HG02840 (cell line): Measurements from ENCODE around the gene POLR3H.

Experiments
- ATAC-seq: cut with Tn5 transposase; IDR thresholded peaks from one replicate; pipeline ENCODE4 v1.9.1; 2021; ENCODE audit warnings: mild to moderate bottlenecking, moderate library complexity, moderate number of reproducible peaks; ENCODE audit not compliant: unreplicated experiment, low FRiP score

Gene POLR3H

GRCh38 chr22:41488596-41489385 lies 55.5 kb downstream of the POLR3H start:
- ATAC-seq, result no peak

- no peak for ATAC-seq
Observed at GRCh38 chr22:41488076-41488475, 56.2 kb downstream of the POLR3H start.

GRCh38 chr22:41487037-41487935 lies 57.0 kb downstream of the POLR3H start:
- ATAC-seq, result no peak

GRCh38 chr22:41485033-41485432 lies 59.2 kb downstream of the POLR3H start:
- no peak for ATAC-seq

- no peak for ATAC-seq
Observed at GRCh38 chr22:41482319-41482935, 61.8 kb downstream of the POLR3H start.

GRCh38 chr22:41481925-41482318 lies 62.3 kb downstream of the POLR3H start:
- no peak for ATAC-seq

GRCh38 chr22:41481131-41481830 lies 63.0 kb downstream of the POLR3H start:
- no peak for ATAC-seq

GRCh38 chr22:41480397-41480735 lies 63.9 kb downstream of the POLR3H start:
- ATAC-seq, result no peak

- no peak for ATAC-seq
Observed at GRCh38 chr22:41479671-41480396, 64.4 kb downstream of the POLR3H start.

GRCh38 chr22:41478891-41479521 lies 65.3 kb downstream of the POLR3H start:
- no peak for ATAC-seq

GRCh38 chr22:41478473-41478872 lies 65.8 kb downstream of the POLR3H start:
- ATAC-seq, result no peak
